HEK293 (cell line): Measurements from ENCODE around the gene BOC.

Source experiments
- CTCF ChIA-PET: fragments of 350-600 bp; formaldehyde crosslinking; extraction: SDS; loops from one replicate; lab custom pipeline; 2021; ENCODE audit warnings: antibody characterized with exemption; lab: Yijun Ruan, JAX
- POLR2A ChIA-PET: fragments of 300-600 bp; formaldehyde crosslinking; extraction: SDS; loops from one replicate; lab custom pipeline; 2020; ENCODE audit warnings: antibody characterized with exemption, inconsistent platforms; lab: Yijun Ruan, JAX
- H3K27ac ChIP-seq: fragments of 200-500 bp; sonication (Bioruptor generic); 2 replicates; pipeline ENCODE4 v1.5.1; 2014; ENCODE audit warnings: low read depth, low read length, control low read depth, inconsistent platforms; ENCODE audit errors: extremely low read depth
- H3K36me3 ChIP-seq, 2 experiments: fragments of 200-500 bp in 1 of 2; sonication (Bioruptor generic) in 1 of 2; 1 replicate in 1 of 2; 2 replicates in 1 of 2; pipeline ENCODE4 v1.5.1; 2014 to 2017; ENCODE audit warnings: inconsistent platforms in 2 of 2, low read length in 2 of 2; ENCODE audit not compliant: control insufficient read depth in 2 of 2, insufficient read depth in 1 of 2
- H3K4me1 ChIP-seq: fragments of 200-500 bp; sonication (Bioruptor generic); 2 replicates; pipeline ENCODE4 v1.5.1; 2014; ENCODE audit warnings: mild to moderate bottlenecking, low read length, inconsistent platforms; ENCODE audit not compliant: control insufficient read depth, insufficient read depth
- H3K4me3 ChIP-seq: 2 replicates; pipeline ENCODE4 v1.5.1; 2011; ENCODE audit warnings: low read depth, mild to moderate bottlenecking, control low read depth, low read length, moderate library complexity
- H3K9me3 ChIP-seq: fragments of 200-500 bp; sonication (Bioruptor generic); 2 replicates; pipeline ENCODE4 v1.5.1; 2014; ENCODE audit warnings: low read depth, low read length, inconsistent platforms; ENCODE audit not compliant: control insufficient read depth, insufficient read depth
- HIC1 ChIP-seq: fragments of 450-650 bp; formaldehyde crosslinking; IDR thresholded peaks from 2 replicates; pipeline ENCODE4 v1.5.1; 2016; ENCODE audit warnings: missing biosample characterization, missing genetic modification characterization
- MEIS1 ChIP-seq: sonication (generic); formaldehyde crosslinking; IDR thresholded peaks from 2 replicates; pipeline ENCODE4 v1.8.1; 2022; ENCODE audit warnings: missing genetic modification reagents, mild to moderate bottlenecking, borderline replicate concordance
- OSR2 ChIP-seq: fragments of 450-650 bp; formaldehyde crosslinking; IDR thresholded peaks from 2 replicates; pipeline ENCODE4 v1.5.1; 2016; ENCODE audit warnings: missing biosample characterization, missing genetic modification characterization
- PRDM6 ChIP-seq: fragments of 450-650 bp; formaldehyde crosslinking; IDR thresholded peaks from 2 replicates; pipeline ENCODE4 v1.5.1; 2017; ENCODE audit warnings: missing biosample characterization, missing genetic modification characterization
- SETDB1 ChIP-seq: IDR thresholded peaks from one replicate; pipeline ENCODE4 v1.6.1; 2017; ENCODE audit warnings: mild to moderate bottlenecking, low read length, moderate library complexity, mixed read lengths; ENCODE audit not compliant: insufficient read length
- ZBTB10 ChIP-seq: fragments of 450-650 bp; formaldehyde crosslinking; IDR thresholded peaks from 2 replicates; pipeline ENCODE4 v1.5.1; 2016; ENCODE audit warnings: missing biosample characterization, missing genetic modification characterization
- ZBTB48 ChIP-seq: fragments of 450-650 bp; formaldehyde crosslinking; IDR thresholded peaks from 2 replicates; pipeline ENCODE4 v1.5.1; 2016; ENCODE audit warnings: missing biosample characterization, missing genetic modification characterization
- ZFP3 ChIP-seq: fragments of 450-650 bp; formaldehyde crosslinking; IDR thresholded peaks from 2 replicates; pipeline ENCODE4 v1.5.1; 2016; ENCODE audit warnings: low read depth, missing biosample characterization, missing genetic modification characterization
- ZIC2 ChIP-seq: fragments of 450-650 bp; formaldehyde crosslinking; IDR thresholded peaks from 2 replicates; pipeline ENCODE4 v1.5.1; 2016; ENCODE audit warnings: missing biosample characterization, missing genetic modification characterization
- ZNF121 ChIP-seq: fragments of 450-650 bp; formaldehyde crosslinking; IDR thresholded peaks from 2 replicates; pipeline ENCODE4 v1.5.1; 2016; ENCODE audit warnings: missing biosample characterization, missing genetic modification characterization
- ZNF155 ChIP-seq: fragments of 450-650 bp; formaldehyde crosslinking; IDR thresholded peaks from 2 replicates; pipeline ENCODE4 v1.5.1; 2016; ENCODE audit warnings: missing biosample characterization, missing genetic modification characterization
- ZNF174 ChIP-seq: fragments of 450-650 bp; formaldehyde crosslinking; IDR thresholded peaks from 2 replicates; pipeline ENCODE4 v1.5.0; 2017; ENCODE audit warnings: missing biosample characterization, mild to moderate bottlenecking, missing genetic modification characterization
- ZNF18 ChIP-seq: fragments of 450-650 bp; formaldehyde crosslinking; IDR thresholded peaks from 2 replicates; pipeline ENCODE4 v1.5.1; 2016; ENCODE audit warnings: missing biosample characterization, missing genetic modification characterization
- ZNF202 ChIP-seq: fragments of 450-650 bp; formaldehyde crosslinking; IDR thresholded peaks from 2 replicates; pipeline ENCODE4 v1.5.1; 2016; ENCODE audit warnings: missing biosample characterization, missing genetic modification characterization, borderline replicate concordance
- ZNF221 ChIP-seq: fragments of 450-650 bp; formaldehyde crosslinking; IDR thresholded peaks from 2 replicates; pipeline ENCODE4 v1.5.1; 2017; ENCODE audit warnings: missing biosample characterization, missing genetic modification characterization, borderline replicate concordance
- ZNF280D ChIP-seq: fragments of 450-650 bp; formaldehyde crosslinking; IDR thresholded peaks from 2 replicates; pipeline ENCODE4 v1.5.1; 2016; ENCODE audit warnings: missing biosample characterization, missing genetic modification characterization
- ZNF366 ChIP-seq: fragments of 450-650 bp; formaldehyde crosslinking; conservative IDR thresholded peaks from 2 replicates; pipeline ENCODE4 v1.5.1; 2016; ENCODE audit warnings: missing biosample characterization, missing genetic modification characterization
- ZNF404 ChIP-seq: fragments of 450-650 bp; formaldehyde crosslinking; IDR thresholded peaks from 2 replicates; pipeline ENCODE4 v1.5.1; 2017; ENCODE audit warnings: missing biosample characterization, missing genetic modification characterization
- ZNF610 ChIP-seq: fragments of 450-650 bp; formaldehyde crosslinking; IDR thresholded peaks from 2 replicates; pipeline ENCODE4 v1.5.1; 2016; ENCODE audit warnings: missing biosample characterization, missing genetic modification characterization, borderline replicate concordance
- ZNF658 ChIP-seq: fragments of 450-650 bp; formaldehyde crosslinking; IDR thresholded peaks from 2 replicates; pipeline ENCODE4; 2016; ENCODE audit warnings: missing biosample characterization, missing genetic modification characterization
- ZNF747 ChIP-seq: fragments of 450-650 bp; formaldehyde crosslinking; IDR thresholded peaks from 2 replicates; pipeline ENCODE4 v1.5.1; 2016; ENCODE audit warnings: missing biosample characterization, missing genetic modification characterization
- ZNF776 ChIP-seq: fragments of 450-650 bp; formaldehyde crosslinking; IDR thresholded peaks from 2 replicates; pipeline ENCODE4 v1.5.0; 2017; ENCODE audit warnings: missing biosample characterization, missing genetic modification characterization, borderline replicate concordance
- ZNF777 ChIP-seq: fragments of 450-650 bp; formaldehyde crosslinking; IDR thresholded peaks from 2 replicates; pipeline ENCODE4 v1.5.1; 2017; ENCODE audit warnings: missing biosample characterization, missing genetic modification characterization, borderline replicate concordance
- ZNF791 ChIP-seq: fragments of 450-650 bp; formaldehyde crosslinking; IDR thresholded peaks from 2 replicates; pipeline ENCODE4 v1.5.1; 2016; ENCODE audit warnings: missing biosample characterization, missing genetic modification characterization
- ZNF837 ChIP-seq: fragments of 450-650 bp; formaldehyde crosslinking; IDR thresholded peaks from 2 replicates; pipeline ENCODE4 v1.5.1; 2016; ENCODE audit warnings: missing biosample characterization, missing genetic modification characterization

BOC gene

GRCh38 chr3:113295463-113295862, 84.1 kb downstream of the BOC start:
- TF ChIP-seq ZNF174 (tag by site-specific recombination) (no peak), MEIS1 (CRISPR knock-in tag) (no peak), ZNF202 (tag by site-specific recombination) (no peak), ZBTB48 (no peak), PRDM6 (tag by site-specific recombination) (no peak), SETDB1 (no peak), ZNF366 (tag by site-specific recombination) (no peak), ZIC2 (tag by site-specific recombination) (no peak), ZNF837 (no peak), OSR2 (tag by site-specific recombination) (no peak), ZNF776 (tag by site-specific recombination) (no peak), ZNF777 (tag by site-specific recombination) (no peak)

GRCh38 chr3:113297287-113297686, 85.9 kb downstream of the BOC start:
- Histone ChIP-seq H3K36me3 (peaks cover 0 to 7% of the 10 kb centered on the region in 2 experiments; a peak in 1 of 3 replicates), H3K4me3 (no peak overlapping the region), H3K4me1 (no peaks in the 10 kb centered on the region), H3K27ac (no peak overlapping the region), H3K9me3 (no peaks in the 10 kb centered on the region)
- CTCF ChIA-PET = no interaction called here
- POLR2A ChIA-PET = no interaction called here
- TF ChIP-seq ZNF155 (tag by site-specific recombination) (no peak), ZNF221 (tag by site-specific recombination) (no peak), ZNF747 (tag by site-specific recombination) (no peak), ZNF121 (no peak), ZNF404 (tag by site-specific recombination) (no peak), ZNF791 (no peak), HIC1 (tag by site-specific recombination) (no peak), ZNF658 (tag by site-specific recombination) (no peak), ZNF610 (tag by site-specific recombination) (no peak), ZBTB10 (no peak), ZFP3 (tag by site-specific recombination) (no peak), ZNF18 (tag by site-specific recombination) (no peak), ZNF280D (tag by site-specific recombination) (no peak)

More at GRCh38 chr3:113295463-113295862, 84.1 kb downstream of the BOC start:
- ChIA-PET POLR2A (no interaction called here), CTCF (no interaction called here)
- Histone ChIP-seq H3K4me1 (no peaks in the 10 kb centered on the region), H3K36me3 (peaks cover 0 to 7% of the 10 kb centered on the region in 2 experiments; a peak in 1 of 3 replicates), H3K27ac (no peak overlapping the region), H3K9me3 (no peaks in the 10 kb centered on the region), H3K4me3 (no peak overlapping the region)
